Activated CD8-positive, alpha-beta memory T cell treated with anti-CD3 and anti-CD28 coated beads, Interleukin-2, amount 50 U/mL, for 1 hour (primary cell): ENCODE data around the gene OR2T6.
"Not testable (repeated sequence)": the region's sequence is repeated elsewhere in the genome, so short reads cannot be mapped to it uniquely, and the experiment has no call there.

Source experiments
- DNase-seq: peaks from one replicate; pipeline ENCODE4 v3.0.0-alpha.2; 2020; ENCODE audit errors: extremely low read depth

Gene OR2T6

GRCh38 chr1:248432201-248432600, 56.7 kb downstream of the OR2T6 start:
- not testable (repeated sequence) for DNase-seq

GRCh38 chr1:248433811-248434415, 58.4 kb downstream of the OR2T6 start:
- not testable (repeated sequence) for DNase-seq

GRCh38 chr1:248434913-248435312, 59.4 kb downstream of the OR2T6 start:
- DNase-seq, result not testable (repeated sequence)

GRCh38 chr1:248436303-248436702, 60.8 kb downstream of the OR2T6 start:
- not testable (repeated sequence) for DNase-seq

- DNase-seq, result not testable (repeated sequence)
These were observed 63.1 kb downstream of the OR2T6 start for GRCh38 chr1:248438668-248439067.

GRCh38 chr1:248439283-248439682, 63.7 kb downstream of the OR2T6 start:
- not testable (repeated sequence) for DNase-seq
